ENCODE results near the gene OSBPL10. TPM values are rescaled to one million over a fixed set of nuclear protein-coding genes. Genes with fewer than 3 reads are reported as not detected.

The OSBPL10 gene
- polyA plus RNA-seq, 6 donors from 2014 or later = 28.7 to 65.6 (median 40.0) TPM

- H3K36me3 Mint-ChIP-seq = peaks cover 5 to 25% of the 10 kb centered on the region in 2 donors
- peak overlapping the region in 2 of 6 donors; percentile 9 to 33 for H3K27ac Mint-ChIP-seq
- no peak overlapping the region for H3K4me3 Mint-ChIP-seq
- no peaks in the 10 kb centered on the region for H3K27me3 Mint-ChIP-seq
- ATAC-seq (ENCODE audit: low read depth in 2 of 2) (no peak), DNase-seq (no peak)
- no peaks in the 10 kb centered on the region for H3K9me3 Mint-ChIP-seq
- peaks cover 10 to 18% (median 11%) of the 10 kb centered on the region in 3 donors for H3K4me1 Mint-ChIP-seq
Observed at GRCh38 chr3:31613654-31614053, 367.4 kb downstream of the OSBPL10 start.

GRCh38 chr3:31613177-31613576 lies 367.9 kb downstream of the OSBPL10 start:
- peaks cover 11 to 18% (median 12%) of the 10 kb centered on the region in 3 donors for H3K4me1 Mint-ChIP-seq
- peak overlapping the region in 2 of 6 donors; percentile 9 to 11 for H3K27ac Mint-ChIP-seq
- H3K9me3 Mint-ChIP-seq = peaks cover 0 to 4% (median 2%) of the 10 kb centered on the region in 7 donors
- H3K36me3 Mint-ChIP-seq = peaks cover 3 to 29% of the 10 kb centered on the region in 2 donors
- DNase-seq (no peak), ATAC-seq (ENCODE audit: low read depth in 2 of 2) (no peak)
- no peak overlapping the region for H3K4me3 Mint-ChIP-seq
- H3K27me3 Mint-ChIP-seq = no peaks in the 10 kb centered on the region

Other genes starting within 250 kb of the OSBPL10 start
- gene ZNF860, start 488 bp upstream of the OSBPL10 start, polyA plus RNA-seq (ENCODE audit: low read depth in 6 of 6) = 10 to 100 TPM in 5 of 6 donors, 1 to 10 TPM in 1; 9.1 to 32.2 (median 12.2) TPM
- 1 to 10 TPM; 2.7 to 7.4 (median 5.3) TPM for gene GPD1L, start 125.4 kb upstream of the OSBPL10 start, polyA plus RNA-seq (ENCODE audit: low read depth in 6 of 6)

Measured in naive B cell (primary cell).